H9 (cell line): ENCODE results near the gene ZNF304. TPM values are rescaled to one million over a fixed set of nuclear protein-coding genes. Genes with fewer than 3 reads are reported as not detected.

ENCODE experiments used
- DNase-seq: peaks from one replicate; pipeline ENCODE4 v3.0.0-alpha.2; 2017
- H2AFZ ChIP-seq: one replicate; pipeline ENCODE4 v1.6.1; 2013; ENCODE audit warnings: mild to moderate bottlenecking, low read length, control low read depth, moderate library complexity
- H2AK5ac ChIP-seq: 2 replicates; pipeline ENCODE4 v1.6.1; 2013; ENCODE audit warnings: low read length, control low read depth, mixed read lengths; ENCODE audit not compliant: insufficient read length
- H2BK120ac ChIP-seq: one replicate; pipeline ENCODE4 v1.6.1; 2013; ENCODE audit warnings: low read depth, mild to moderate bottlenecking, low read length, control low read depth, inconsistent platforms; ENCODE audit not compliant: poor library complexity, severe bottlenecking
- H2BK12ac ChIP-seq: 2 replicates; pipeline ENCODE4 v1.6.1; 2013; ENCODE audit warnings: low read length, control low read depth, mixed read lengths, low read depth; ENCODE audit not compliant: insufficient read length
- H2BK15ac ChIP-seq: 2 replicates; pipeline ENCODE4 v1.6.1; 2013; ENCODE audit warnings: low read depth, low read length, control low read depth
- H2BK20ac ChIP-seq: one replicate; pipeline ENCODE4 v1.6.1; 2013; ENCODE audit warnings: low read depth, mild to moderate bottlenecking, low read length, control low read depth, inconsistent platforms; ENCODE audit not compliant: poor library complexity, severe bottlenecking
- H2BK5ac ChIP-seq: 2 replicates; pipeline ENCODE4 v1.6.1; 2013; ENCODE audit warnings: low read length, control low read depth, mixed read lengths; ENCODE audit not compliant: insufficient read length
- H3K14ac ChIP-seq: 2 replicates; pipeline ENCODE4 v1.6.1; 2013; ENCODE audit warnings: low read length, control low read depth; ENCODE audit not compliant: insufficient read depth
- H3K18ac ChIP-seq: 2 replicates; pipeline ENCODE4 v1.6.1; 2013; ENCODE audit warnings: low read depth, mild to moderate bottlenecking, mixed read lengths, low read length, control low read depth; ENCODE audit not compliant: insufficient read length
- H3K23ac ChIP-seq: 2 replicates; pipeline ENCODE4 v1.6.1; 2013; ENCODE audit warnings: low read length, control low read depth, mixed read lengths, low read depth; ENCODE audit not compliant: insufficient read length
- H3K23me2 ChIP-seq: 2 replicates; pipeline ENCODE4 v1.6.1; 2013; ENCODE audit warnings: low read depth, mild to moderate bottlenecking, mixed read lengths, low read length, control low read depth; ENCODE audit not compliant: insufficient read length, poor library complexity, severe bottlenecking
- H3K27ac ChIP-seq: 2 replicates; pipeline ENCODE4 v1.5.1; 2013; ENCODE audit warnings: low read length, control low read depth, mixed read lengths, low read depth; ENCODE audit not compliant: insufficient read length
- H3K27me3 ChIP-seq: 2 replicates; pipeline ENCODE4 v1.6.1; 2013; ENCODE audit warnings: low read length, control low read depth, inconsistent platforms; ENCODE audit not compliant: insufficient read depth
- H3K4ac ChIP-seq: 2 replicates; pipeline ENCODE4 v1.6.1; 2013; ENCODE audit warnings: low read depth, mild to moderate bottlenecking, control low read depth, inconsistent platforms, low read length, moderate library complexity
- H3K4me1 ChIP-seq: 2 replicates; pipeline ENCODE4 v1.6.1; 2013; ENCODE audit warnings: low read length, control low read depth, inconsistent platforms; ENCODE audit not compliant: insufficient read depth
- H3K4me2 ChIP-seq: 2 replicates; pipeline ENCODE4 v1.6.1; 2013; ENCODE audit warnings: low read length, control low read depth, mixed read lengths; ENCODE audit not compliant: insufficient read length, insufficient read depth
- H3K56ac ChIP-seq: 2 replicates; pipeline ENCODE4 v1.6.1; 2013; ENCODE audit warnings: low read depth, mild to moderate bottlenecking, mixed read lengths, low read length, control low read depth; ENCODE audit not compliant: insufficient read length
- H3K79me1 ChIP-seq: 2 replicates; pipeline ENCODE4 v1.6.1; 2013; ENCODE audit warnings: low read depth, mild to moderate bottlenecking, moderate library complexity, low read length, control low read depth, inconsistent platforms; ENCODE audit not compliant: insufficient read depth, poor library complexity, severe bottlenecking
- H3K79me2 ChIP-seq: 2 replicates; pipeline ENCODE4 v1.6.1; 2013; ENCODE audit warnings: low read length, control low read depth, inconsistent platforms; ENCODE audit not compliant: insufficient read depth
- H3K9ac ChIP-seq: 2 replicates; pipeline ENCODE4 v1.6.1; 2013; ENCODE audit warnings: low read length, control low read depth, mixed read lengths; ENCODE audit not compliant: insufficient read length; ENCODE audit errors: extremely low read depth
- H3K9me3 ChIP-seq: one replicate; pipeline ENCODE4 v1.6.1; 2013; ENCODE audit warnings: low read depth, low read length, inconsistent platforms; ENCODE audit not compliant: control insufficient read depth
- H3T11ph ChIP-seq: one replicate; pipeline ENCODE4 v1.6.1; 2013; ENCODE audit warnings: mild to moderate bottlenecking, low read length, control low read depth, inconsistent platforms
- H4K20me1 ChIP-seq: one replicate; pipeline ENCODE4 v1.6.1; 2013; ENCODE audit not compliant: control insufficient read depth, insufficient read length, insufficient read depth
- H4K5ac ChIP-seq: 2 replicates; pipeline ENCODE4 v1.6.1; 2013; ENCODE audit warnings: low read depth, mild to moderate bottlenecking, mixed read lengths, low read length, control low read depth; ENCODE audit not compliant: insufficient read length
- H4K8ac ChIP-seq: replicated peaks from 2 replicates; pipeline ENCODE4 v1.6.1; 2013; ENCODE audit warnings: low read length, control low read depth, mixed read lengths, low read depth; ENCODE audit not compliant: insufficient read length
- H4K91ac ChIP-seq: 2 replicates; pipeline ENCODE4 v1.6.1; 2013; ENCODE audit warnings: low read depth, mild to moderate bottlenecking, moderate library complexity, mixed read lengths, low read length, control low read depth; ENCODE audit not compliant: insufficient read length
- H3K27ac Mint-ChIP-seq, 3 experiments: 2 replicates in 2 of 3; 3 replicates in 1 of 3; pipeline ENCODE4 v1.8.0; 2020 to 2021; ENCODE audit warnings: mixed read lengths in 3 of 3, mild to moderate bottlenecking in 1 of 3, moderate library complexity in 1 of 3
- H3K27me3 Mint-ChIP-seq: 2 replicates; pipeline ENCODE4 v1.8.0; 2021; ENCODE audit warnings: low read depth, mild to moderate bottlenecking, moderate library complexity, mixed read lengths
- H3K36me3 Mint-ChIP-seq, 3 experiments: 2 replicates in 2 of 3; 3 replicates in 1 of 3; pipeline ENCODE4 v1.8.0; 2020 to 2021; ENCODE audit warnings: low read depth in 3 of 3, mixed read lengths in 3 of 3; ENCODE audit not compliant: insufficient read depth in 1 of 3
- H3K4me1 Mint-ChIP-seq, 2 experiments: 2 replicates each; pipeline ENCODE4 v1.8.0; 2020; ENCODE audit warnings: mixed read lengths in 2 of 2
- H3K4me3 Mint-ChIP-seq, 2 experiments: 2 replicates in 1 of 2; 3 replicates in 1 of 2; pipeline ENCODE4 v1.8.0; 2020 to 2021; ENCODE audit warnings: mild to moderate bottlenecking in 2 of 2, mixed read lengths in 2 of 2, moderate library complexity in 1 of 2
- H3K9me3 Mint-ChIP-seq, 2 experiments: 2 replicates in 1 of 2; 3 replicates in 1 of 2; pipeline ENCODE4 v1.8.0; 2020; ENCODE audit warnings: mild to moderate bottlenecking in 2 of 2, mixed read lengths in 2 of 2, moderate library complexity in 1 of 2
- CTCF ChIP-seq: fragments of 200-600 bp; sonication (generic); conservative IDR thresholded peaks from 3 replicates; pipeline ENCODE4 v1.8.0; 2021; ENCODE audit warnings: antibody characterized with exemption, mild to moderate bottlenecking
- WGBS: extraction: QIAGEN DNeasy Blood & Tissue Kit; methylation state at CpG from one replicate; pipeline ENCODE4 v1.1.7; 2013; ENCODE audit warnings: missing lambda C conversion rate, low lambda C conversion rate, mixed read lengths; ENCODE audit not compliant: insufficient read length; ENCODE audit errors: extremely low coverage; 5-methylcytosine and 5-hydroxymethylcytosine counted together
- total RNA-seq: library from RNA; stranded (reverse); gene quantifications from 2 replicates; pipeline ENCODE4 v1.2.1, GENCODE V29; 2021

ZNF304 gene
- total RNA-seq, 1 experiment from 2014 or later, result 13.5 TPM

DNA sequence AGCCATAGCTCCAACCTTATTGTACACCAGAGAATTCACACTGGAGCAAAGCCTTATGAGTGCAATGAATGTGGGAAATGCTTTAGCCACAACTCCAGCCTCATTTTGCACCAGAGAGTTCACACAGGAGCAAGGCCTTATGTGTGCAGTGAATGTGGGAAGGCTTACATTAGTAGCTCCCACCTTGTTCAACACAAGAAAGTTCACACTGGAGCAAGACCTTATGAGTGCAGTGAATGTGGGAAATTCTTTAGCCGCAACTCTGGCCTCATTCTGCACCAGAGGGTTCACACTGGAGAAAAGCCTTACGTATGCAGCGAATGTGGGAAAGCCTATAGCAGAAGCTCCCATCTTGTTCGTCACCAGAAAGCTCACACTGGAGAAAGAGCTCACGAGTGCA is 6.3 kb downstream of the ZNF304 start:
- no peak overlapping the region for H2BK120ac ChIP-seq
- no peak overlapping the region for H3K4ac ChIP-seq
- no peak overlapping the region for H2AK5ac ChIP-seq
- peaks cover 3% of the 10 kb centered on the region for H3K79me1 ChIP-seq
- no peak overlapping the region for H4K5ac ChIP-seq
- no peaks in the 10 kb centered on the region for H3K9me3 ChIP-seq
- H4K8ac ChIP-seq, result no peak overlapping the region
- no peak overlapping the region for H3K27ac ChIP-seq
- Mint-ChIP-seq H3K27me3 (no peaks in the 10 kb centered on the region), H3K9me3 (no peaks in the 10 kb centered on the region), H3K36me3 (peaks cover 27 to 56% (median 46%) of the 10 kb centered on the region in 3 experiments; a peak in 6 of 7 replicates), H3K4me3 (no peak overlapping the region), H3K4me1 (peaks cover 1 to 7% of the 10 kb centered on the region in 2 experiments), H3K27ac (no peak overlapping the region)
- H3K14ac ChIP-seq, result no peak overlapping the region
- no peak overlapping the region for H2BK5ac ChIP-seq
- H3K79me2 ChIP-seq, result peaks cover 2% of the 10 kb centered on the region; the same call in 1 of the 2 replicates
- no peak overlapping the region for H2BK20ac ChIP-seq
- no peaks in the 10 kb centered on the region for H3K23me2 ChIP-seq
- no peak overlapping the region for H3K23ac ChIP-seq
- H2BK12ac ChIP-seq, result no peak overlapping the region
- H3K56ac ChIP-seq, result no peak overlapping the region
- no peak overlapping the region for H3K4me2 ChIP-seq
- TF ChIP-seq CTCF, result no peak
- no peaks in the 10 kb centered on the region for H4K20me1 ChIP-seq
- no peaks in the 10 kb centered on the region for H3K4me1 ChIP-seq
- no peak overlapping the region for H2BK15ac ChIP-seq
- no peak for DNase-seq
- H3K18ac ChIP-seq, result no peak overlapping the region
- H2AFZ ChIP-seq, result no peak overlapping the region
- no peak overlapping the region for H4K91ac ChIP-seq
- H3K9ac ChIP-seq, result no peak overlapping the region
- H3T11ph ChIP-seq, result no peak overlapping the region
- no CpG with 5 or more reads among the region's 5 CpGs for WGBS
- H3K27me3 ChIP-seq, result no peaks in the 10 kb centered on the region
